Progenitor cell of endocrine pancreas (in vitro differentiated cells): ENCODE results near the gene PF4V1. TPM values are rescaled to one million over a fixed set of nuclear protein-coding genes. Genes with fewer than 3 reads are reported as not detected.

Experiments
- DNase-seq: peaks from one replicate; pipeline ENCODE4 v3.0.0; 2021; ENCODE audit warnings: low spot score; ENCODE audit not compliant: unreplicated experiment
- H3K27ac Mint-ChIP-seq: 2 replicates; pipeline ENCODE4 v1.8.0; 2021; ENCODE audit warnings: mild to moderate bottlenecking, moderate library complexity, mixed read lengths
- H3K27me3 Mint-ChIP-seq: 2 replicates; pipeline ENCODE4 v1.8.0; 2021; ENCODE audit warnings: mixed read lengths
- H3K36me3 Mint-ChIP-seq: 2 replicates; pipeline ENCODE4 v1.8.0; 2022; ENCODE audit warnings: mixed read lengths; ENCODE audit not compliant: insufficient read depth
- H3K4me1 Mint-ChIP-seq: 2 replicates; pipeline ENCODE4 v1.8.0; 2021; ENCODE audit warnings: low read depth, mixed read lengths
- H3K4me3 Mint-ChIP-seq: 2 replicates; pipeline ENCODE4 v1.8.0; 2021; ENCODE audit warnings: low read depth, mild to moderate bottlenecking, moderate library complexity, mixed read lengths
- H3K9me3 Mint-ChIP-seq: 2 replicates; pipeline ENCODE4 v1.8.0; 2021; ENCODE audit warnings: low read depth, mixed read lengths
- CTCF ChIP-seq: fragments of 200-600 bp; sonication (generic); IDR thresholded peaks from one replicate; pipeline ENCODE4 v1.5.0; 2021; ENCODE audit warnings: antibody characterized with exemption, mild to moderate bottlenecking; ENCODE audit not compliant: unreplicated experiment
- total RNA-seq: library from RNA; stranded (reverse); gene quantifications from 2 replicates; pipeline ENCODE4 v1.2.1, GENCODE V29; 2021

Gene PF4V1
- total RNA-seq, 1 donor from 2014 or later, result not detected

- H3K27ac Mint-ChIP-seq, result no peak overlapping the region
- H3K36me3 Mint-ChIP-seq, result no peaks in the 10 kb centered on the region
- no peak for DNase-seq
- TF ChIP-seq CTCF, result no peak
- H3K4me1 Mint-ChIP-seq, result no peaks in the 10 kb centered on the region
- H3K4me3 Mint-ChIP-seq, result no peak overlapping the region
- H3K9me3 Mint-ChIP-seq, result no peaks in the 10 kb centered on the region
- H3K27me3 Mint-ChIP-seq, result peaks cover 4% of the 10 kb centered on the region
Observed at GRCh38 chr4:73816814-73817213, 36.3 kb upstream of the PF4V1 start.

- TF ChIP-seq CTCF, result no peak
- H3K4me1 Mint-ChIP-seq, result no peaks in the 10 kb centered on the region
- H3K27ac Mint-ChIP-seq, result no peak overlapping the region
- DNase-seq, result no peak
- H3K9me3 Mint-ChIP-seq, result no peaks in the 10 kb centered on the region
- no peaks in the 10 kb centered on the region for H3K36me3 Mint-ChIP-seq
- no peak overlapping the region for H3K4me3 Mint-ChIP-seq
- peaks cover 6% of the 10 kb centered on the region for H3K27me3 Mint-ChIP-seq
Observed at GRCh38 chr4:73817341-73817740, 35.8 kb upstream of the PF4V1 start.

- Mint-ChIP-seq H3K27me3 (peaks cover 7% of the 10 kb centered on the region), H3K4me3 (no peak overlapping the region), H3K27ac (no peak overlapping the region), H3K36me3 (no peaks in the 10 kb centered on the region), H3K4me1 (no peaks in the 10 kb centered on the region), H3K9me3 (no peaks in the 10 kb centered on the region)
- no peak for TF ChIP-seq CTCF
- DNase-seq, result no peak
Observed at GRCh38 chr4:73821325-73821724, 31.8 kb upstream of the PF4V1 start.

GRCh38 chr4:73822389-73822788 lies 30.7 kb upstream of the PF4V1 start:
- Mint-ChIP-seq H3K4me1 (no peaks in the 10 kb centered on the region), H3K27me3 (peaks cover 7% of the 10 kb centered on the region), H3K9me3 (peaks cover 4% of the 10 kb centered on the region), H3K4me3 (no peak overlapping the region), H3K36me3 (no peaks in the 10 kb centered on the region), H3K27ac (no peak overlapping the region)
- no peak for DNase-seq
- TF ChIP-seq CTCF, result no peak

- H3K9me3 Mint-ChIP-seq, result peaks cover 7% of the 10 kb centered on the region
- H3K4me3 Mint-ChIP-seq, result no peak overlapping the region
- peaks cover 3% of the 10 kb centered on the region for H3K27me3 Mint-ChIP-seq
- no peak for DNase-seq
- TF ChIP-seq CTCF, result no peak
- H3K4me1 Mint-ChIP-seq, result no peaks in the 10 kb centered on the region
- no peak overlapping the region for H3K27ac Mint-ChIP-seq
- H3K36me3 Mint-ChIP-seq, result no peaks in the 10 kb centered on the region
Observed at GRCh38 chr4:73822812-73823504, 30.1 kb upstream of the PF4V1 start.
